Measurements from ENCODE around the gene WDR70. TPM values are rescaled to one million over a fixed set of nuclear protein-coding genes. Genes with fewer than 3 reads are reported as not detected.

Gene WDR70
- total and polyA plus RNA-seq, 2 of the 8 experiments (the other 6 are each of a cell fraction or from before 2014, with no cell fraction given), result 10.6 to 37.4 TPM

DNA sequence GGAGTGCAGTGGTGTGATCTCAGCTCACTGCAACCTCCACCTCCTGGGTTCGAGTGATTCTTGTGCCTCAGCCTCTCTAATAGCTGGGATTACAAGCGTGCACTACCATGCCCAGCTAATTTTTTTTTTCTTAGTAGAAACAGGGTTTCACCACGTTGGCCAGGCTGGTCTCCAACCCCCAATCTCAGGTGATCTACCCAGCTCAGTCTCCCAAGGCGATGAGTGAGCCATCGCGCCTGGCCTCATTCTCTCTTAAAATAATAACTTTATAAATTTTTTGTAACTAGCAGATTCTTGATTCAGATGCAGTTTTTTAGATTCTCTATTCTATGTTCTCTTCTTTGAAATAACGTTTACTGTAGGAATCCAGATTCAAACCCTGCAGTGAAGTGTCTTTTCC, 333.6 kb downstream of the WDR70 start:
- Histone ChIP-seq H2BK20ac (ENCODE audit: low read length) (no peak overlapping the region), H3K9me3 (ENCODE audit: insufficient read depth in 2 of 2, low read depth in 1 of 2, low read length in 1 of 2) (no peaks in the 10 kb centered on the region), H4K5ac (ENCODE audit: insufficient read length, low read depth, low read length) (no peak overlapping the region), H2BK15ac (ENCODE audit: low read length) (no peak overlapping the region), H3K14ac (ENCODE audit: insufficient read length) (no peak overlapping the region), H4K20me1 (replicated peaks in 1 of 2; ENCODE audit: control insufficient read depth in 1 of 2, insufficient read depth in 2 of 2, low read length in 2 of 2) (no peaks in the 10 kb centered on the region), H3K56ac (replicated peaks; ENCODE audit: insufficient read length, low read depth, low read length) (no peak overlapping the region), H2AK5ac (ENCODE audit: low read depth, low read length) (no peak overlapping the region), H3K4me1 (replicated peaks in 1 of 4; ENCODE audit: control insufficient read depth in 3 of 4, insufficient read depth in 4 of 4, low read length in 3 of 4) (no peaks in the 10 kb centered on the region), H2BK120ac (replicated peaks; ENCODE audit: low read depth, low read length) (no peak overlapping the region), H3K9ac (replicated peaks in 1 of 4; ENCODE audit: extremely low read depth in 1 of 4, low read depth in 3 of 4, low read length in 3 of 4) (no peak overlapping the region), H3K23ac (ENCODE audit: insufficient read length) (no peak overlapping the region), H3K4me3 (ENCODE audit: extremely low read depth in 1 of 4, insufficient read depth in 2 of 4, low read depth in 3 of 4, low read length in 4 of 4) (no peak overlapping the region), H3K79me1 (ENCODE audit: low read depth, low read length) (no peaks in the 10 kb centered on the region), H2AFZ (ENCODE audit: low read length) (no peak overlapping the region), H3K4ac (replicated peaks; ENCODE audit: insufficient read length, low read depth, low read length) (no peak overlapping the region), H2BK5ac (ENCODE audit: low read depth, low read length) (no peak overlapping the region), H3K36me3 (ENCODE audit: control insufficient read depth in 2 of 4, insufficient read depth in 4 of 4, low read length in 3 of 4) (no peaks in the 10 kb centered on the region), H3K79me2 (ENCODE audit: control insufficient read depth in 1 of 2, insufficient read depth in 2 of 2, low read length in 2 of 2) (no peaks in the 10 kb centered on the region), H3K27ac (ENCODE audit: low read depth, low read length) (no peak overlapping the region), H3K27me3 (replicated peaks in 1 of 4; ENCODE audit: control insufficient read depth in 3 of 4, extremely low read depth in 1 of 4, insufficient read depth in 3 of 4, low read length in 3 of 4) (no peaks in the 10 kb centered on the region), H4K91ac (replicated peaks; ENCODE audit: insufficient read length, low read length) (no peak overlapping the region), H4K8ac (ENCODE audit: extremely low read depth, insufficient read depth, low read length) (no peak overlapping the region), H3K23me2 (ENCODE audit: low read depth, low read length) (no peaks in the 10 kb centered on the region), H3K18ac (ENCODE audit: extremely low read depth, low read length) (no peak overlapping the region), H3K4me2 (ENCODE audit: insufficient read depth in 1 of 2, low read depth in 2 of 2, low read length in 2 of 2) (no peak overlapping the region), H2BK12ac (ENCODE audit: low read depth, low read length) (no peak overlapping the region)
- FAIRE-seq, result no peak
- no peak for TF ChIP-seq TCF12 (IDR thresholded peaks at IDR 0.05; ENCODE audit: low read depth, low read length)
- TF ChIP-seq KDM5A (IDR thresholded peaks at IDR 0.05; ENCODE audit: low read length), result no peak
- TF ChIP-seq TEAD4 (IDR thresholded peaks at IDR 0.05; ENCODE audit: low read depth, low read length), result no peak
- TF ChIP-seq RBBP5 (IDR thresholded peaks at IDR 0.05; ENCODE audit: borderline replicate concordance, low read depth, low read length), result no peak
- TF ChIP-seq RXRA (IDR thresholded peaks at IDR 0.05; ENCODE audit: insufficient read depth, low read depth, low read length), result no peak
- CTCF ChIA-PET (ENCODE audit: partially characterized antibody), result interaction anchor here (0.6 to 4.9 kb wide), 3 partner anchors 11 to 299 kb away, joined by 3 to 37 read pairs (median 4); no protein-coding TSS in a partner anchor
- POLR2A ChIA-PET (ENCODE audit: partially characterized antibody), result no interaction called here
- no peak for DNase-seq (ENCODE audit: low read depth in 1 of 2, low spot score in 2 of 2)
- WGBS, 2 experiments (ENCODE audit: extremely low coverage in 1 of 2, insufficient coverage in 1 of 2, insufficient read length in 1 of 2, insufficient replicate concordance in 2 of 2, low coverage in 1 of 2, low lambda C conversion rate in 2 of 2, missing lambda C conversion rate in 1 of 2), result 87% methylated on average over 7 of the region's 7 CpGs; no CpG with 5 or more reads in 1 of the 2 experiments
